ENCODE results near the gene KHDRBS2.

Gene KHDRBS2

GRCh38 chr6:61940919-61941318 is 345.1 kb downstream of the KHDRBS2 start:
- Histone ChIP-seq H3K9me3 (ENCODE audit: control insufficient read depth, low read depth, low read length) (no peaks in the 10 kb centered on the region), H3K9ac (ENCODE audit: low read length) (no peak overlapping the region), H3K36me3 (ENCODE audit: control insufficient read depth, low read depth, low read length) (no peaks in the 10 kb centered on the region)

GRCh38 chr6:61935242-61935846 is 350.7 kb downstream of the KHDRBS2 start:
- Histone ChIP-seq H3K9me3 (ENCODE audit: control insufficient read depth, low read depth, low read length) (no peaks in the 10 kb centered on the region), H3K27ac (ENCODE audit: low read length) (no peak overlapping the region), H3K9ac (ENCODE audit: low read length) (no peak overlapping the region), H3K4me1 (ENCODE audit: control insufficient read depth, low read depth, low read length) (no peaks in the 10 kb centered on the region), H3K27me3 (ENCODE audit: control insufficient read depth, insufficient read depth, low read length) (no peaks in the 10 kb centered on the region), H3K36me3 (ENCODE audit: control insufficient read depth, low read depth, low read length) (no peaks in the 10 kb centered on the region), H3K4me3 (ENCODE audit: low read length) (no peak overlapping the region)

More at GRCh38 chr6:61940919-61941318, 345.1 kb downstream of the KHDRBS2 start:
- Histone ChIP-seq H3K27ac (ENCODE audit: low read length) (no peak overlapping the region), H3K27me3 (ENCODE audit: control insufficient read depth, insufficient read depth, low read length) (no peaks in the 10 kb centered on the region), H3K4me1 (ENCODE audit: control insufficient read depth, low read depth, low read length) (no peaks in the 10 kb centered on the region), H3K4me3 (ENCODE audit: low read length) (no peak overlapping the region)

- no peak overlapping the region for H3K4me3 ChIP-seq (ENCODE audit: low read length)
- no peak overlapping the region for H3K27ac ChIP-seq (ENCODE audit: low read length)
- H3K4me1 ChIP-seq (ENCODE audit: control insufficient read depth, low read depth, low read length): no peaks in the 10 kb centered on the region
- no peaks in the 10 kb centered on the region for H3K27me3 ChIP-seq (ENCODE audit: control insufficient read depth, insufficient read depth, low read length)
- H3K9me3 ChIP-seq (ENCODE audit: control insufficient read depth, low read depth, low read length): no peaks in the 10 kb centered on the region
- H3K36me3 ChIP-seq (ENCODE audit: control insufficient read depth, low read depth, low read length): no peaks in the 10 kb centered on the region
- H3K9ac ChIP-seq (ENCODE audit: low read length): no peak overlapping the region
These were observed 376.5 kb downstream of the KHDRBS2 start for GRCh38 chr6:61909486-61909885.

DNA sequence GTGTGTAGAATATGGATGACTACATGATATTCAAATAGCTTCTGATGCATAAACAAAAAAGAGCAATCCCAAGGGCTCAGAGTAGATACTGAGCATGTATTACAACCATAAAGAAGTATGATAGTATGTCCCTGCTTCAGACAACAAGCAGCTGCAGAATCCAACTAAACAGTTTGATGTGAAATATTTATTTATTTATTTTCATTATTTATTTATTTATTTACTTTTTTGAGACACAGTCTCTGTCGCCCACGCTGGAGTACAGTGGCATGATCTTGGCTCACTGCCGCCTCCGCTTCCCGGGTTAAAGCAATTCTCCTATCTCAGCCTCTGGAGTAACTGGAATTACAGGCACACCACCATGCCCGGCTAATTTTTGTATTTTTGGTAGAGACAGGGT is 384.3 kb downstream of the KHDRBS2 start:
- no peak overlapping the region for H3K4me3 ChIP-seq (ENCODE audit: low read length)
- no peaks in the 10 kb centered on the region for H3K4me1 ChIP-seq (ENCODE audit: control insufficient read depth, low read depth, low read length)
- H3K27ac ChIP-seq (ENCODE audit: low read length): no peak overlapping the region

DNA sequence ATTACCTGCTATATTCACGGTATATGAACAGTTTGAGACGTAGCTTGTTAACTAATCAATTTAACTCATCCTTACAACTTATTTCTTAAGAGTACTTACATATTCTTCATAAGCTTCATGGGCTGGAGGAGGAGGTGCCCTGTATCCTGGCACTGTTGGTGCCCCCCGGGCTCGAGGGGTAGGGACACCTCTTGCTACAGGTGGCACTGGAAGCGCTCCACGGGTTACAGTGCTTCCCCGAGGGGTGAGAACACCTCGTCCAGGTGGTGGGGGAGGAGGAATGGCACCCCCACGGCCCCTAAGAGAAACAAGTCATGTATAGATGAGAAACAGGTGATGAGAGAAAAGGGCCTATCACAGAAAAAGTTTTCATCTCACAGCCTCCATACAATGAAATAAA is 391.5 kb downstream of the KHDRBS2 start:
- Histone ChIP-seq H3K36me3 (ENCODE audit: control insufficient read depth, low read depth, low read length) (no peaks in the 10 kb centered on the region), H3K4me3 (ENCODE audit: low read length) (no peak overlapping the region), H3K27ac (ENCODE audit: low read length) (no peak overlapping the region), H3K27me3 (ENCODE audit: control insufficient read depth, insufficient read depth, low read length) (no peaks in the 10 kb centered on the region), H3K4me1 (ENCODE audit: control insufficient read depth, low read depth, low read length) (no peaks in the 10 kb centered on the region), H3K9me3 (ENCODE audit: control insufficient read depth, low read depth, low read length) (no peaks in the 10 kb centered on the region), H3K9ac (ENCODE audit: low read length) (no peak overlapping the region)

More for the DNA sequence above, 384.3 kb downstream of the KHDRBS2 start:
- Histone ChIP-seq H3K27me3 (ENCODE audit: control insufficient read depth, insufficient read depth, low read length) (no peaks in the 10 kb centered on the region), H3K36me3 (ENCODE audit: control insufficient read depth, low read depth, low read length) (no peaks in the 10 kb centered on the region), H3K9me3 (ENCODE audit: control insufficient read depth, low read depth, low read length) (no peaks in the 10 kb centered on the region), H3K9ac (ENCODE audit: low read length) (no peak overlapping the region)

- Histone ChIP-seq H3K4me1 (ENCODE audit: control insufficient read depth, low read depth, low read length) (peaks cover 25% of the 10 kb centered on the region), H3K9ac (ENCODE audit: low read length) (no peak overlapping the region), H3K36me3 (ENCODE audit: control insufficient read depth, low read depth, low read length) (no peaks in the 10 kb centered on the region), H3K27me3 (ENCODE audit: control insufficient read depth, insufficient read depth, low read length) (no peaks in the 10 kb centered on the region), H3K27ac (ENCODE audit: low read length) (no peak overlapping the region), H3K9me3 (ENCODE audit: control insufficient read depth, low read depth, low read length) (no peaks in the 10 kb centered on the region), H3K4me3 (ENCODE audit: low read length) (no peak overlapping the region)
These were observed 398.6 kb downstream of the KHDRBS2 start for GRCh38 chr6:61887423-61887822.

DNA sequence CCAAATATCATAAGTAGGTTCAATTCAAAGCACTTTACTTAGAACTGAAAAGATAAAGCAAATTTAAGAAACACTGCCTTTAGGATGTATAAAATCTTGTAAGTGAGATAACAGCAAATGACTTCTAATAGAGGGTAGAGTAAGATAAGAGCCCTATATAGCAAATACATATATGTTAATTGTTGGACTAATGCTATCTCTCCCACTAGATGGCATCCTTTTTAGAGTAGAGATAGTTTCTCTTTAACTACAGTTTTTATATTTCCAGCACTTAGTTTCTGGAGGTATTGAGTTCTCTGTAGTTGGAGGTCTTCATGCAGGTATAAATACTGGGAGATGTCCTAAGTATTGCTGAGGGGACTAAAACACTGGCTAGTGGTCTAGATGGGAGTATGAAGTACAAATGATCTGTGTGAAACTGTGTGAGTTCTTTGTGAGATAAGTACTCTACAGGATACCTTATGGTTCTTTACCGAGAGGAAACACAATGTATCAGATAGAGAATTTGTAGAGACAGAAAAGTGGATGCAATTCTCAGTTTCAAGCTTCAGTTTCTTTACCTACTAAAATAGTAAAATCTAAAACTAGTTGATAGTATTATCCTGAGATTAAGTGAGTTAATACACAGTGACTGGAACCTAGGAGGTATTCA is 399.3 kb downstream of the KHDRBS2 start:
- Histone ChIP-seq H3K4me3 (ENCODE audit: low read length) (no peak overlapping the region), H3K9ac (ENCODE audit: low read length) (no peak overlapping the region), H3K9me3 (ENCODE audit: control insufficient read depth, low read depth, low read length) (no peaks in the 10 kb centered on the region), H3K27ac (ENCODE audit: low read length) (no peak overlapping the region), H3K4me1 (ENCODE audit: control insufficient read depth, low read depth, low read length) (peaks cover 25% of the 10 kb centered on the region), H3K27me3 (ENCODE audit: control insufficient read depth, insufficient read depth, low read length) (no peaks in the 10 kb centered on the region), H3K36me3 (ENCODE audit: control insufficient read depth, low read depth, low read length) (no peaks in the 10 kb centered on the region)

DNA sequence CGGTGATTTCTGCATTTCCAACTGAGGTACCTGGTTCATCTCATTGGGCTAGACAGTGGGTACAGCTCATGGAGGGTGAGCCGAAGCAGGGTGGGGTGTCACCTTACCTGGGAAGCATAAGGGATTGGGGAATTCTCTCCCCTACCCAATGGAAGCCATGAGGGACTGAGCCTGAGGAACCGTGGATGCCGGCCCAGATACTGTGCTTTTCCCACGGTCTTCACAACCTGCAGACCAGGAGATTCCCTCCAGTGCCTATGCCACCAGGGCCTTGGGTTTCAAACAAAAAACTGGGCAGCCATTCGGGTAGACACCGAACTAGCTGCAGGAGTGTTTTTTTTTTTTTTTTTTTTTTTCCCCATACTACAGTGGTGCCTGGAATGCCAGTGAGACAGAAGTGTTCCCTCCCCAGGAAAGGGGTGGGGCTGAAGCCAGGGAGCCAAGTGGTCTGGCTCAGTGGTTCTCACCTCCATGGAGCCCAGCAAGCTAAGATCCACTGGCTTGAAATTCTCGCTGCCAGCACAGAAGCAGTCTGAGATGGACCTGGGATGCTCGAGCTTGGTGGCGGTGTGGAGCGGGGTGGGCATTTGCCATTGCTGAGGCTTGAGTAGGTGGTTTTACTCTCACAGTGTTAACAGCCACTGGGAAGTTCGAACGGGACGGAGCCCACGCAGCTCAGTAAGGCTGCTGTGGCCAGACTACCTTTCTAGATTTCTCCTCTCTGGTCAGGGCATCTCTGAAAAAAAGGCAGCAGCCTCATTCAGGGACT is 416.2 kb downstream of the KHDRBS2 start:
- peaks cover 1% of the 10 kb centered on the region for H3K9me3 ChIP-seq (ENCODE audit: control insufficient read depth, low read depth, low read length)
- H3K4me3 ChIP-seq (ENCODE audit: low read length): no peak overlapping the region
- H3K27ac ChIP-seq (ENCODE audit: low read length): no peak overlapping the region
- no peaks in the 10 kb centered on the region for H3K4me1 ChIP-seq (ENCODE audit: control insufficient read depth, low read depth, low read length)
- no peak overlapping the region for H3K9ac ChIP-seq (ENCODE audit: low read length)
- no peaks in the 10 kb centered on the region for H3K36me3 ChIP-seq (ENCODE audit: control insufficient read depth, low read depth, low read length)
- H3K27me3 ChIP-seq (ENCODE audit: control insufficient read depth, insufficient read depth, low read length): no peaks in the 10 kb centered on the region

DNA sequence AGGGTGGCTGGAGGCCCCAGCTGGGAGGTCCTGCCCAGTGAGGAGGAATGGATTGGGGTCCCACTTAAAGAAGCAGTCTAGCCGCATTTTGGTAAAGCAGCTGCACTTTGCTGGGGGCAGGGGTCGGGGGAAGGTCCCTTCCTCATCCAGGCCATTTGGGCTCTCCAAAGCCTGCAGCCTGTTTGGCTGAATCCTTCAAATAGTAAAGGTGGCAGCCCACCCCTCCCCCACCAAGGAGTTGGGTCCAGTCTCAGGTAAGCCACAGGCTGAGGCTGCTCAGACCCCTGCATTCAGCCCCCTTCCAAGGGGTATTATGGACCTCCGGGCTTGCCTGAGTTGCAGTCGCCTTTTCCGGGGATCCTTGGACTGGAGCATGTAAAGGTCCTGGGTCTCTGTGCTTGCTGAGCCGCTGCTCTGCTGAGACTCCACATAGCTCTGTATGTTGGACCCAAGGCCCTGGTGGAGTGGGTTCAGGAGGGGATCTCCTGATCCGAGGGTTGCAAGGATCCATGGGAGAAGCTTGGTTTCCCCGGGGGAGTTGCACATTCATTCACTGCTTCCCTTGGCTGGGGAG is 417.4 kb downstream of the KHDRBS2 start:
- Histone ChIP-seq H3K27me3 (ENCODE audit: control insufficient read depth, insufficient read depth, low read length) (no peaks in the 10 kb centered on the region), H3K4me3 (ENCODE audit: low read length) (no peak overlapping the region), H3K4me1 (ENCODE audit: control insufficient read depth, low read depth, low read length) (no peaks in the 10 kb centered on the region), H3K9ac (ENCODE audit: low read length) (no peak overlapping the region), H3K36me3 (ENCODE audit: control insufficient read depth, low read depth, low read length) (no peaks in the 10 kb centered on the region), H3K9me3 (ENCODE audit: control insufficient read depth, low read depth, low read length) (peaks cover 8% of the 10 kb centered on the region), H3K27ac (ENCODE audit: low read length) (no peak overlapping the region)

DNA sequence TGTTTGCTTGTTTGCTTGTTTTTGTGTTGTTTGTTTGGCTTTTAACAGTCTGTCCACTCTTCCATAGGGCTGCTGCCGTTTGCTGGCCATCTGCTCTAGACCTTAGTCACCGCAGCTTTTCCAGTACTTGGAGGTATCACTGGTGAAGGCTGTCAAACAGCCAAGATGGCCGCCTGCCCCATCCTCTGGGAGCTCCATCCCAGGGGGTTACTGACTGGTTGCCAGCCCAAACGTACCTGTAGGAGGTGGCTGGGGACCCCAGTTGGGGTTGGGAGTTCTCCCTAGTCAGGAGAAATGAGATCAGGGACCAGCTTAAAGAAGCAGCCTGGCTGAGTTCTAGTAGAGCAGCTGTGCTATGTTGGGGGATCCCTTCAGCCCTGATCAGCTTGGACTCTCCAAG is 418.4 kb downstream of the KHDRBS2 start:
- H3K9ac ChIP-seq (ENCODE audit: low read length): no peak overlapping the region
- no peaks in the 10 kb centered on the region for H3K27me3 ChIP-seq (ENCODE audit: control insufficient read depth, insufficient read depth, low read length)
- H3K4me3 ChIP-seq (ENCODE audit: low read length): no peak overlapping the region
- peaks cover 9% of the 10 kb centered on the region for H3K9me3 ChIP-seq (ENCODE audit: control insufficient read depth, low read depth, low read length)
- H3K36me3 ChIP-seq (ENCODE audit: control insufficient read depth, low read depth, low read length): no peaks in the 10 kb centered on the region
- no peaks in the 10 kb centered on the region for H3K4me1 ChIP-seq (ENCODE audit: control insufficient read depth, low read depth, low read length)
- no peak overlapping the region for H3K27ac ChIP-seq (ENCODE audit: low read length)

- no peak overlapping the region for H3K27ac ChIP-seq (ENCODE audit: low read length)
- no peak overlapping the region for H3K4me3 ChIP-seq (ENCODE audit: low read length)
- H3K27me3 ChIP-seq (ENCODE audit: control insufficient read depth, insufficient read depth, low read length): no peaks in the 10 kb centered on the region
- H3K36me3 ChIP-seq (ENCODE audit: control insufficient read depth, low read depth, low read length): no peaks in the 10 kb centered on the region
- peaks cover 4% of the 10 kb centered on the region for H3K9me3 ChIP-seq (ENCODE audit: control insufficient read depth, low read depth, low read length)
- peaks cover 3% of the 10 kb centered on the region for H3K4me1 ChIP-seq (ENCODE audit: control insufficient read depth, low read depth, low read length)
- no peak overlapping the region for H3K9ac ChIP-seq (ENCODE audit: low read length)
These were observed 428.5 kb downstream of the KHDRBS2 start for GRCh38 chr6:61857541-61857940.

All from iPS-18a (cell line).